Measurements from ENCODE around the gene TAMM41. TPM values are rescaled to one million over a fixed set of nuclear protein-coding genes. Genes with fewer than 3 reads are reported as not detected.

TAMM41 gene
- total and polyA plus RNA-seq, 2 of the 4 experiments (the other 2 are of a cell fraction): 4.3 to 15.9 TPM

DNA sequence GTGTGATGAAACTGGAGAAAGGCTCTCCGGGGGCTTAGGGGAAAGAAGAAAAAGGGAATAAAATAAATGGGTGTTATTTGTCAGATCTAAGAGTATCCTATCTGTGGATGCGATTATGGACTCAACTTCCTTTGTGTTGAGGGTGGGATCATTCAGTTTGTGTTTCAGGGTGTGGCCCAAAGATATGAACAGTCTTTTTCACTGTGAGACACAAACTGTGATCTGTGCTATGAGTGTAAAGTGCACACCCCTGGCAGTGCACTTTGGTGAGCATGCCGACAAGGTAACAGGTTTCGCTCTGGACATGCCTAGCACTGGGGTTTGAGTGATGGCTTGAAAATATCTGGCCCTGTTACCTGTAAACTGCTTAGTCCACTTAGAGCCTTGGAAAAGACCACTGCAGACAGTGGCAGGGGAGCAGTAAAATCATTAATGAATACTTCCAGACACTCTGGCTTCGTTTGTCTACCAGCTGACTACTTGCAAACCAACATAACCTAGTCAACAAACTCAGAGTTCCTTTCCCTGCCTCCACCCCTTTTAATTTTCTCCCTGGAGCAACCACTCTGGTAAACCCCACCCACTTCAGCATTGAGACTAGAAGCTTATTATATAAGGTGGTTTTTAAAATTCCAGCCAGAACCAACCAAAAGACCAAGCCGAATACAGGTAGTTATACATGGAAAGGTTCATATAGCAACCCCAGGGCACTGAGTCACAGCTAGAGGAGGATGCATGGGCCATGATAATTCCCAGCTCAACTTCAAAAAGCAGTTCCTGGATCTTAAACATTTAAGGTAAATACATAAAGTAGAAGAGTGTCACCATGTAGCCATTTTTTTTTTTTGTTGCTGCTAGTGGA is 55.1 kb downstream of the TAMM41 start (continued):
- no peak for TF ChIP-seq MXI1 (IDR thresholded peaks at IDR 0.05; ENCODE audit: borderline replicate concordance, low read depth, low read length)

DNA sequence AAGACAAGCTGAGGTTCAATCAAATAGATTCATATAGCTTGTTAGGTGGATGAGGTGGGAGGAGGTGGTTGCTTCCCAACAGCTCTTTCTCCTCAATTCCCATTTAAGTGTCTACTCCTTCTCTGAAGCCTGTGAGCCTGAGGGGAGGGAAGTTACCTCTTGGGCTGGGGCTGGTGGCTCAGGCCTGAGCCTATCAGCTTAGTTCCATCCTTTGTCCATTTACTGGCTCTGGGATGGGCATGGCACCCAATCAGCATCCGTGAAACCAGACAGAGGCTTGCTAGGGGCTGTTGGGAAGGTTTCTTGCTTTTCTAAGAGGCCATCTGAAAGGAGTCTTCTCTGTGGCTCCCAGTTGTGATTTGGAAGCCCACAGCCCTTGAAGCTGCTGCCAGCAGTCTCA is 57.3 kb downstream of the TAMM41 start:
- Histone ChIP-seq H3K56ac (ENCODE audit: extremely low read depth, insufficient read depth, low read length) (no peak overlapping the region), H2AFZ (replicated peaks; ENCODE audit: low read length, poor library complexity) (no peak overlapping the region), H4K20me1 (ENCODE audit: insufficient read depth, low read length) (no peaks in the 10 kb centered on the region), H4K8ac (ENCODE audit: low read depth in 2 of 2, low read length in 2 of 2) (no peak overlapping the region), H2AK9ac (replicated peaks; ENCODE audit: low read depth, low read length, poor library complexity) (no peak overlapping the region), H3K4ac (ENCODE audit: low read depth, low read length) (no peak overlapping the region), H3K27me3 (ENCODE audit: control insufficient read depth, insufficient read depth, low read length) (no peaks in the 10 kb centered on the region), H4K5ac (ENCODE audit: low read depth, low read length) (no peak overlapping the region), H4K91ac (ENCODE audit: insufficient read depth, low read depth, low read length) (no peak overlapping the region), H3K9me1 (ENCODE audit: insufficient read depth, low read length) (no peaks in the 10 kb centered on the region), H3K9ac (ENCODE audit: low read depth, low read length) (no peak overlapping the region), H3K23ac (ENCODE audit: low read depth, low read length) (no peak overlapping the region), H2BK120ac (ENCODE audit: low read depth, low read length) (no peak overlapping the region), H2BK20ac (ENCODE audit: low read depth, low read length) (no peak overlapping the region), H3K4me3 (ENCODE audit: insufficient read depth, low read depth, low read length) (no peak overlapping the region), H3K36me3 (ENCODE audit: control insufficient read depth, insufficient read depth, low read length) (peaks cover 27% of the 10 kb centered on the region), H2AK5ac (ENCODE audit: low read depth, low read length) (no peak overlapping the region), H3K79me1 (ENCODE audit: low read depth in 1 of 2, low read length in 2 of 2) (no peaks in the 10 kb centered on the region; a peak in 1 of 4 replicates), H3K18ac (ENCODE audit: low read depth, low read length) (no peak overlapping the region), H3K14ac (replicated peaks; ENCODE audit: low read depth, low read length) (no peak overlapping the region), H3K4me1 (ENCODE audit: control insufficient read depth, insufficient read depth, low read length) (no peaks in the 10 kb centered on the region), H3K27ac (ENCODE audit: insufficient read depth, low read length) (no peak overlapping the region), H3K4me2 (ENCODE audit: low read depth, low read length) (no peak overlapping the region), H3K9me3 (ENCODE audit: control insufficient read depth, insufficient read depth, low read length) (no peaks in the 10 kb centered on the region), H2BK5ac (ENCODE audit: low read depth, low read length, poor library complexity, severe bottlenecking) (no peak overlapping the region), H2BK15ac (ENCODE audit: low read depth, low read length) (no peak overlapping the region)
- TF ChIP-seq, protein P1, sequence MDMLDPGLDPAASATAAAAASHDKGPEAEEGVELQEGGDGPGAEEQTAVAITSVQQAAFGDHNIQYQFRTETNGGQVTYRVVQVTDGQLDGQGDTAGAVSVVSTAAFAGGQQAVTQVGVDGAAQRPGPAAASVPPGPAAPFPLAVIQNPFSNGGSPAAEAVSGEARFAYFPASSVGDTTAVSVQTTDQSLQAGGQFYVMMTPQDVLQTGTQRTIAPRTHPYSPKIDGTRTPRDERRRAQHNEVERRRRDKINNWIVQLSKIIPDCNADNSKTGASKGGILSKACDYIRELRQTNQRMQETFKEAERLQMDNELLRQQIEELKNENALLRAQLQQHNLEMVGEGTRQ (IDR thresholded peaks at IDR 0.05; ENCODE audit: low read depth, low read length): no peak
- TF ChIP-seq MXI1 (IDR thresholded peaks at IDR 0.05; ENCODE audit: borderline replicate concordance, low read depth, low read length) (no peak), RFX5 (IDR thresholded peaks at IDR 0.05; ENCODE audit: low read depth, low read length) (no peak)
- DNase-seq: no peak
- dilution Hi-C loops (cut with HindIII; ENCODE audit: low sequenced_read_pairs, unreplicated experiment) (no loop called here), in situ Hi-C loops (cut with MboI; ENCODE audit: low sequenced_read_pairs) (no loop called here), intact Hi-C loops (cut with micrococcal nuclease) (no loop called here)
- BruUV-seq (replicated peaks): no TSS peak
- ATAC-seq (ENCODE audit: low read depth): no peak
- POLR2A ChIA-PET (ENCODE audit: unreplicated experiment): no interaction called here
- CTCF ChIA-PET: interaction anchor here (0.6 kb wide), 1 partner anchor 138 kb away, joined by 3 read pairs; no protein-coding TSS in a partner anchor
- no CpG with 5 or more reads among the region's 1 CpG for WGBS, 2 experiments (ENCODE audit: extremely low coverage in 2 of 2, insufficient read length in 1 of 2)
